HG03064 (cell line): Measurements from ENCODE around the gene FBLN7.
"Not testable (repeated sequence)": the region's sequence is repeated elsewhere in the genome, so short reads cannot be mapped to it uniquely, and the experiment has no call there.

ENCODE experiments used
- ATAC-seq: cut with Tn5 transposase; IDR thresholded peaks from one replicate; pipeline ENCODE4 v1.9.1; 2021; ENCODE audit warnings: low read depth; ENCODE audit not compliant: unreplicated experiment

The FBLN7 gene, protein sequence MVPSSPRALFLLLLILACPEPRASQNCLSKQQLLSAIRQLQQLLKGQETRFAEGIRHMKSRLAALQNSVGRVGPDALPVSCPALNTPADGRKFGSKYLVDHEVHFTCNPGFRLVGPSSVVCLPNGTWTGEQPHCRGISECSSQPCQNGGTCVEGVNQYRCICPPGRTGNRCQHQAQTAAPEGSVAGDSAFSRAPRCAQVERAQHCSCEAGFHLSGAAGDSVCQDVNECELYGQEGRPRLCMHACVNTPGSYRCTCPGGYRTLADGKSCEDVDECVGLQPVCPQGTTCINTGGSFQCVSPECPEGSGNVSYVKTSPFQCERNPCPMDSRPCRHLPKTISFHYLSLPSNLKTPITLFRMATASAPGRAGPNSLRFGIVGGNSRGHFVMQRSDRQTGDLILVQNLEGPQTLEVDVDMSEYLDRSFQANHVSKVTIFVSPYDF

DNA sequence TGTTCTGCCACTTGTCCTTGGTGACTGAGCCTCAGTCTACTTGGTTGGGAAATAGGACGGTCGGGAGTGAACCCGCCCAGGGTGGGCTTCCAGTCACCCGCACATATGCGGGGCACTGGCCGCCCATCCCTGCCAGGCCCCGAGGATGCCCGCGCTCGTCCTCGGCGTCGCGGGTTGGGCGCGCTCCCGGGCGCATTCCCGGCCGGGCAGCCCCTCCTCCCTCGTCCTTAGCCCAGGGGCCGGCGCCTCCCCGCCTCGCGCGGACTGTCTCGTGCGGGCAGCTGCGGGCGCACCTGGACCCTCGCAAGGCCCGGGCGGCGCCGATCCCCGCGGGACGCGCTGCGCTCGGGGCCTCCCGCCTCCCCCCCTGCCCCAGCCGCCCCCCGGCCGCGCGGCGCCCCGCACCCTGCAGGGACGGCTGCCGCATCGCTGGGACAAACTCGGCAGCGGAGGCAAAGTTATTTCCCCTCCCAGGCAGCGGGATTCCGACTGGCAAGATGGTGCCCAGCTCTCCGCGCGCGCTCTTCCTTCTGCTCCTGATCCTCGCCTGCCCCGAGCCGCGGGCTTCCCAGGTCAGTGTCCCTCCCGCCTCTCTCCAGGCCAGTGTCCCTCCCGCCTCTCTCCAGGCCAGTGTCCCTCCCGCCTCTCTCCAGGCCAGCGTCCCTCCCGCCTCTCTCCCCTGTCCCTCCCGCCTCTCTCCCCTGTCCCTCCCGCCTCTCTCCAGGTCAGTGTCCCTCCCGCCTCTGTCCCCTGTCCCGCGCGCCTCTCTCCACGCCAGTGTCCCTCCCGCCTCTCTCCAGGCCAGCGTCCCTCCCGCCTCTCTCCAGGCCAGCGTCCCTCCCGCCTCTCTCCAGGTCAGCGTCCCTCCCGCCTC lies at the start of gene FBLN7:
Gene FBLN7 (plus strand): TSS at position 227 of the 874 bp plus-strand sequence. CDS start 271 bp downstream, at position 498.
- ATAC-seq: no peak

DNA sequence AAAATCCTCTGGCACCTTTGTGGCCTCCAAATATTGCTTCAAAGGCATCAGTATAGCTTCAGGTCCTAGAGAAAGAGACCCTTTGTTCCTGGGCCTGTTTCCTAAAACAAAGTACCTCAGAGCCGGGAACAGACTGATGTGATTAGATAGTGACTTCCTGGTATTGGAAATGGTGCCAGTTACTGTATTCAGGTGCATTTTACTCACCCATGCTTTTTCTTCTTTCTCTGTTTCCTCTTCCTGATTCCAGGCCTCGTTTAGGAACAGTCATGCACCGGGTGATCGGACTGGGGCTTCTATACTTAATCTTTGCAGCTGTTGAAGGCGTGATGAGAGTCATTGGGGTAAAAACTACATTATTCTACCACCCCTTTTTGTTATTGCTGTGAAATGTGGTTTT lies 48.8 kb upstream of the FBLN7 start:
- no peak for ATAC-seq

DNA sequence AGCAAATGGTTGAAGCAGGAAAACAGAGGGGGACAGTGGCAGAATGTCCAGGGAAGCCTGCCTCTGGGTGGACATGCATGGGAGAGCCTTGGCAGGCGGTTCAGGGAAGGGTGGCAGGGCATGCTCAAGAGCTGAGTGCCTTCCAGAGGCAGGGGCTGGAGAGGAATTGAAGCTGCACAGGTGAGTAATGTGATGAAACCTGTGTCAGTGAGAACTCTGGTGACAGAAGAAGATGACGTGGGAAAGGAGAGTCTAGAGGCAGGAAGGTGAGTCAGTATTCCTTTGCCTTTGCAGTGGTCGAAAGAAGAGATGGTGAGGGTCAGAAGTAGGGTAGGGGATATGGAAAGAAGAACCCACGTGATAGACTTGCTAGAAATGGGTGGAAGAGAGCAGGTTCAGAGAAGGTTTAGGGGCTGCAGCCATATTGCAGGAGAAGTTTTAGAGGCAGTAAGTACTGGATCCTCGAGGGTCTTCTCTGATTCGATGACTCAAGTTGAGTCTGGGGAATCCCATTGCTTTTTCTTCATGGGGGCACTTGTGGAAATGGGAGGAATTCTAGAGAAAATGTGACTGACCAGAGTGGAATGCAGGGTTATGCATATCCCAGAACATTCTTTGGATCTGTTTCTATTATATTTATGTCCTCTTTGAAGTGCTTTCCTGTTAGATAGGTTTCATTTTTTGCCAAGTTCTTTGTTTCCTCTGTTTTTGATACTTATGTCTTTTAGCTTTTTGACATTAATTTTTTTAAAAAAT lies 45.7 kb upstream of the FBLN7 start:
- no peak for ATAC-seq

DNA sequence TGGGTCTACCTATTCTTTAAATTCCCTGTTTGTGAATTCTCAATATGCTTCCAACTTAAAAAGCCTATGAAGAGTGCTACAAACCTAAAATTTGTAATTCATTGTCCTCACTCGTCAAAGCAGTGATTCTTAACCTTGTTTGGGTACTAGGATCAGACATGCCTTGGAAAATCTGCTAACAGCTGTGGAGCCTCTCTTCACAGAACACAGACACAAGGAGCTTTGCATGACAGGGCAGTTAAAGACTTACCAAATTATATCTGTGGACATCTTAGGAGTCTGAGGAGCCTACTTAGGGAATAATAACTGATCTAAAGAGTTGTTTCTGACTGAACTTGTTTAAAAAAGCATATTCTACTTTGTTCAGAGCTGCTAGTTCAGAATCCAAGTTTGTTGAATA lies 45.0 kb upstream of the FBLN7 start:
- ATAC-seq: no peak

DNA sequence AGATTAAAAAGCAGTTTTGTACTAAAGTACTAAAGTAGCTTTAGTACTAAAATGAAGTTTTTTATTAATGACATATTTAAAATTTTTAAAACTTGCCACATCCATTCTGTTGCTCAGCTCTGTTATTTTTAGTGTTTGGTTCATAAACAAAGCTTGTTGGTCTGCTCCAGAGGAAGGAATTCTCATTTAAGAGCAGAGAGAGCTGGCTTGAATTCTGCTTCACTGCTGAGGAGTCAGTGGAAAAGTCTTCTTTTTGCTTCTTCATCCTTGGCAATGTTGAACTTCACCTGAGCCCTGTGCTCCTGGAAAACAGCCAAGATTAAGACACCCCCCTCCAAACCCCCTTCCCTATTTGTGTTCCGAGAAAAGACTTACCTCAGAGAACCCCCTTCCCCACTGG lies 42.5 kb upstream of the FBLN7 start:
- ATAC-seq: no peak

DNA sequence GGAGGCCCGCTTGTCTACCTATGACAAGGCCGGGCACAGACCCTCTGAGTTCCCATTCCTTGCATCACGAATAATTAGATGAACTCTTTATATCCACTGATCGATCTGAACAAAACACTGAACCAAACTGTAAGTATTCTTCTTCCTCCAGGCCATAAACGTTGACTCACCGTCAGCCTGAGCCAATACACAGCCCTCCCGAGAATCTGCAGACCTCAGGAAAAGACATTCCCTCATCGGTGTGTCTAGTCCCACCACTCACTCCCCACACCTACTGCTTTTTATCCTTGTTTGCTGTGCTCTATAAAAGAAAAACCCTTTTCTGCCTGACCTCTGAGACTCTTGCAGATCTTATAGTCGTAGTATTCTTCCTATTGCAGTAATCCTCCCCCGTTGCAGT lies 42.1 kb upstream of the FBLN7 start:
- ATAC-seq: no peak

DNA sequence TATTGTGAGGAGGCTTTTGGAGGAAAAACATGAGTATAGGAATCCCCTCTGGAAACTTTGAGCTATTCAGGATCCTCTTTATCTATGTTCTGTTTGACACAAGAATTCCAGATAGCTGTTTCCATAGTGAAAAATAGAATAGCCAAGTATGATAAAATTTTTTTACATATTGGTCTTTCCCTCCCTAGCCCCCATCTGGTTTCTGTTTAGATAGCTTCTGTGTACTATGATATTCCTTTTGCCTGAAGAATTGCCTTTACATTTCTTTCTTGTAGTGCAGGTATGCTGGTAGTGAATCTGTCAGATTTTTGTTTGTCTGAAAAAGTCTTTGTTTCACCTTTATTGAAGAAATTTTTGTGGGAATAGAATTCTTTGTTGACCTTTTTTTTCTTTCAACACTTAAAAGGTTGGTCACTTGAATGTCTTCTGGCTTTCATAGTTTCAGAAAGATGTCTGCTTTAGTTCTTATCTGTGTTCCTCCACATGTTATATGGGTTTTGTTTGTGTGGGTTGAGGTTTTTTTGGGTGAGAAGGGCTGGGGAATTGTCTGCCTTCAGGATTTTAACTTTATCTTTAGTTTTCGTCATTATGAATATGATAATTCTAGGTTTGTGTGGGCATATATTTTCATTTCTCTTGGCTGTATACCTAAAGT lies 29.9 kb upstream of the FBLN7 start:
- ATAC-seq: no peak

DNA sequence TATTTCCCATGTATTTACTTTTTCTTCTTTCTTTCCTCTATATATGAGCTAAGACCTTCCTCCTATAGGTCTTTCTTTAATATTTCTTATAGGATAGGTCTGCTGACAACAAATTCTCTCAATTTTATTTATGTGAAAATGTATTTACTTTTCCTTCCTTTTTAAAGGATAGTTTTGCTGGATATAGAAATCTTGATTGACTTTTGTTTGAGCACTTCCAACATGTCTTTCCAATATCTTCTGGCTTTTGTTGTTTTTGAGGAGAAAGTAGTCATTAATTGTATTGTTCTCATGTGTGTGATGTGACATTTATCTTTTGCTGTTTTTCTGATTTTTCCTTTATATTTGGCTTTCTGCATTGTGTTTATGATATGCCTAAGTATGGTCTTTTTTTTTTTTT lies 28.9 kb upstream of the FBLN7 start:
- no peak for ATAC-seq

DNA sequence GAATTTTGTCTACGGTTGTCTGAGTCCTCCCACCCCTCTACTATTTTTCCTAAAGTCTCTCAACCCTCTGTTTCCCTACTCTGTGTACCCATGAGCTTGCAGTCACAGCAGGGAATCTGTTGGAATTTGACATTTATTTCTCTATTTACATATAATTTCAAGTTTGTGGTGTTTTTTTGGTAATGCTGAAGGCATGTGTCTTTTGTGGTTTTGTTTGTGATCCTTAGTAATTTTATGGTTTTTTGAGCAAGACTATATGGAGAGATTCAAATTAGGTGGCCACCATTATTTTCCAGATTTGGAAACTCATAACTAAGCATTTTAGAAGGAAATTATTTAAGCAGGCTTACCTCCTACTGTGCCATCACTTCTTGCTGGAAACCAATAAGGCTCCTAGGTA lies 27.2 kb upstream of the FBLN7 start:
- no peak for ATAC-seq

DNA sequence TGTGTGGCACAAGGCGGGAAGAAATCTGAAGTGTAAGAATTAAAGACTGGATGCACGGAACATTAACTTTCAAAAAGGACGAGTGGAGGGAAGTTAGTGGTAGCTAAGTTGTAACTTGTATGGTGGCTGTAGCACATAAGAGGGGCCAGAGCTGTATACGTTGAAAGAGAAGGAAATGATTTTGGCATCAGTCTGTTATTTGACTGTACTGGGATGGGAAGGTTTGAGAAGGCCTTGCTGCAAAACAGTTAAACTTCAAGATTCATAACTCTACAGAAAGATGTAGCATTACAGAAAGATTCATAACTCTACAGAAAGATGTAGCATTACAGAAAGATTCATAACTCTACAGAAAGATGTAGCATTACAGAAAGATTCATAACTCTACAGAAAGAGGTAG lies 24.8 kb upstream of the FBLN7 start:
- ATAC-seq: not testable (repeated sequence)

DNA sequence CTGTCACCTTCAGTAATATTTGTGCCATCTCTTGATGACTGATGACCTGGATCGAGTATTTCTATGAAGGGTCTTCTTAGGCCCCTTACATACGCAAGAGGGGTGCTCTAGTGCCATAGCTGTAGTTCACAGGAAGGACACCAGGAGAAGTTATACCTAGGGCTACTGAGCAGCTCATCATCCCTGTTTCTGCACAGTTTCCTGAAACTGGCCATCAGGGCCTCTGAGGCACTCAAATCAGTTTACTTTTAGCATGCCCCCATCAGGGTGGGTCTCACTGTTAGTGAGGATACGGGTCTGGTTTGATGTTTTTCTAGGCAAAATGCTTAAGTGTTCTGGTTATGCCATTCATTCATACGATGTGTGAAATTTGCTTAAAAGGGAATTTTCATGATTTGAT lies 20.0 kb upstream of the FBLN7 start:
- ATAC-seq: no peak

DNA sequence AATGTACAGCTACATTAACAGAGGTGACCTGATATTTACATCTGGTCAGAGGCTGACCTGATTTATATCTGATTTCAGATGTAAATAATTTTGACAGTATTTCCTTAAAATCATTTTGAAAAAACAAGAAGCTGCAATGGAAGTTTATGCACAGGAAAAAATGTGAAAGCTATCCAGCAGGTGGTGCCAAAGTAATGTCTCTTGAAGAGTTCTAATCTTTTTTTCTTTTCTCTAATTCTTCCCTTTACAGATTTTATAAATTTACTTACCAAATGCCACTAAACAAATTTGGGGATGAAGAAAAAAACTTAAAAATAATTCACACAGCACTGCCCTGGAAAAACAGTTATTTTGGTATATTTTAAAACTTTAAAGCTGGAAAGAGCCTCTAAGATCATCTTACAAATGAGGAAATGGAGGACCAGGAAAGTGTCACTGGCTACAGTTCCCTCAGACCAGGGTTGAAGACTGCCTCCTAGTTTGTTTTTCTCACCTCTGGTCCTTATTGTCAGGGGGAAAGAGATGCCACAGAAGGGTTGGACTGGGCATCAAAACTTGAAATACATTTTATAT lies 16.4 kb upstream of the FBLN7 start:
- no peak for ATAC-seq

DNA sequence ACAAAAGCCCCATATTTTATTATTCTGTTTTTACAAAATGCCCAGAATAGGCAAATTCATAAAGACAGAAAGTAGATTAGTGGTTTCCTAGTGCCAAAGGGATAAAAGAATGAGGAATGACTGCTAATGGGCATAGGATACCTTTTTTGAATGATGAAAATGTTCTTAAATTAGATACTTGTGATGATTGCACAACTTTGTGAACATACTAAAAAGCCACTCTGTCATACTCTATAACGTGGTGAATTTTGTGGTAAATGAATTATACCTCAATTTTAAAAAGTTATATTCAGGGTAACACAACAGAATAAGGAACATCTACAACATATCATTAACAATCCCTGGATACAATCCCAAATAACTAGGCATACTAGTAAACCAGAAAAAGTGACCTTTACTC lies 9.1 kb upstream of the FBLN7 start:
- ATAC-seq: no peak

DNA sequence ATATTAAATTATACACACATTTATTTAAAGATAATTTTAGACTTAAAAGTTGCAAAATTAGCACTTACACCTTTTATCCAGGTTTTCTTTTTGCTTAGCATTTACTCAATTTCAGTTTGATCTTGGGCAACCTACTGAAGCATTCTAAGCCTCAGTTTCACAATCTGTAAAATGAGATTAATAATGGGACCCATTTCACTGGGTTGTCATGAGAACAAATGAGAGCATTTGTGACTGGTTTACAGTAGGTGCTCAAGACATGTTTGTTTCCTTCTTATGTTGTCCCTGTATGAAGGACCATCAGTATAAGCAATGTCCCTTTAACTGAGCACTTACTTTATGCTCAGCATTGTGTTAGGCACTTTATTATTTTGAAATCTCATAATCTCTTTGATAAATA lies 4.8 kb upstream of the FBLN7 start:
- ATAC-seq: no peak

DNA sequence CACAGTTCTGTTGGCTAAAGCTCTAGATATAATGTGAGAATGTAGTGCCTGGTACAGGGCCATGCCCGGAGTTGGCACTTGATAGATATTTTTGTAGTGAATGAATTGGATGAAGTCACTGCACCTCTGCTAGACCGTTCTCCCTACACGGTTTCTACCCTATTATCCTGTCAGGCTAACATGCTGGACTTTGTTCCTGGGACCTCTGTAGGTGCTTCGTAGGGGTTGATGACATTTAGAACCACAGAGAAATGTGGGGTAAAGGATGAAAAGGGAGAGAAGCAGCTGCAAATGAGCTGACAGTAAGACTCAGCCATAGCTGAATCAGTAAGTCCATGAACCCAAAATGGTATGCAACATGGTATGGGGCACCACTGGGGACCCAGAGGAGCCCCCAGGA lies 4.1 kb upstream of the FBLN7 start:
- no peak for ATAC-seq

DNA sequence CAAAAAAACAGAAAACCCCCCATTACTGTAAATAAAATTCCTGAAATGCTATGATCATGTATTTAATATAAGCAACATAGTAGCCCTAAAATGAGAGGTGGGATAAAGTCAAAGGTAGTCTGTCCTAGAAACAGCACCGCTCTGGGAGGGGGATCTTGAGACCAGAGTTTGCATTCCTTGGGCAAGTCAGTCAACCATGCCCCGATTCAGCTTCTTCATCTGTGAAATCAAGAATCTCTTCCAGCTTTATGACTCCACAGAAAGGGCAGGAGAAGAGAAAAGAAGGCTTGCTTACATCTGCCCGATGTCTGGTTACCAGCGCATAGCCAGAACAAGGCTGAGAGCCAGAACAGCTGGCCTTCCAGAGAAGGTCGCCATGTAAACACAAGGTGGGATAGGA lies 2.1 kb upstream of the FBLN7 start:
- no peak for ATAC-seq

DNA sequence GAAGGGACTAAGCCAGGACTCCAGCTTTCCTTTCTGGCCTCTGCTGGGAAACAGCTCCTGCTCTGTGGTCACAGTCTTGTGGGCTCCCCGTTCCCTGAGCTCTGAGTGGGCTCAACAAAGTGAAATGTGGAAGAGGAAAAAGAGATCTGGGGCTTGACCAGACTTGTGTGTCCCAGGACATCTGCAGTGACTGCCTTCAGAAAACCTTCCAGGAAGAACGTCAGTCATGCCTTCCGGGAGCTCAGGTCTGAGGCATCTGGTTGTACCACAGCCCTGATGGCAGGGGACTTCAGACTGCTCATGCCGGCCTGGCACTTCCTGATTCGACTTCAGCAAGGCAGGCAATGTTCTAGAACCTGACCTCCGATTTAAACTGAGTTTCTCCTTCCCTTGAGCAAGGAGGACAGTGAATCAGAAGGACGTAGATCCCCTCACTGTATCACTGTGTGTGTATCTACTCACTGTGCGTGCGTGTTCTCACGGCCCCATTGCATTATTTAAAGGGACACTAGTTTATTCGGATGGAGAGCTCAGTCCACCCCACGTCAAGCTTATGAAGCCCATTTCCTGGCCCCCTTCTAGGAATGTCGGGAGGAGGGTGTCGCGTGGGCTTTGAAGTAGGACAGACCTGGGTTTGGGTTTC lies 548 bp upstream of the FBLN7 start:
- no peak for ATAC-seq

DNA sequence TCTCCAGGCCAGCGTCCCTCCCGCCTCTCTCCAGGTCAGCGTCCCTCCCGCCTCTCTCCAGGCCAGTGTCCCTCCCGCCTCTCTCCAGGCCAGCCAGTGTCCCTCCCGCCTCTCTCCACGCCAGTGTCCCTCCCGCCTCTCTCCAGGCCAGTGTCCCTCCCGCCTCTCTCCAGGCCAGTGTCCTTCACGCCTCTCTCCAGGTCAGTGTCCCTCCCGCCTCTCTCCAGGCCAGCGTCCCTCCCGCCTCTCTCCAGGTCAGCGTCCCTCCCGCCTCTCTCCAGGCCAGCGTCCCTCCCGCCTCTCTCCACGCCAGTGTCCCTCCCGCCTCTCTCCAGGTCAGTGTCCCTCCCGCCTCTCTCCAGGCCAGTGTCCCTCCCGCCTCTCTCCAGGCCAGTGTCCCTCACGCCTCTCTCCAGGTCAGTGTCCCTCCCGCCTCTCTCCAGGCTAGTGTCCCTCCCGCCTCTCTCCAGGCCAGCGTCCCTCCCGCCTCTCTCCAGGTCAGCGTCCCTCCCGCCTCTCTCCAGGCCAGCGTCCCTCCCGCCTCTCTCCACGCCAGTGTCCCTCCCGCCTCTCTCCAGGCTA lies 939 bp downstream of the FBLN7 start:
- not testable (repeated sequence) for ATAC-seq

DNA sequence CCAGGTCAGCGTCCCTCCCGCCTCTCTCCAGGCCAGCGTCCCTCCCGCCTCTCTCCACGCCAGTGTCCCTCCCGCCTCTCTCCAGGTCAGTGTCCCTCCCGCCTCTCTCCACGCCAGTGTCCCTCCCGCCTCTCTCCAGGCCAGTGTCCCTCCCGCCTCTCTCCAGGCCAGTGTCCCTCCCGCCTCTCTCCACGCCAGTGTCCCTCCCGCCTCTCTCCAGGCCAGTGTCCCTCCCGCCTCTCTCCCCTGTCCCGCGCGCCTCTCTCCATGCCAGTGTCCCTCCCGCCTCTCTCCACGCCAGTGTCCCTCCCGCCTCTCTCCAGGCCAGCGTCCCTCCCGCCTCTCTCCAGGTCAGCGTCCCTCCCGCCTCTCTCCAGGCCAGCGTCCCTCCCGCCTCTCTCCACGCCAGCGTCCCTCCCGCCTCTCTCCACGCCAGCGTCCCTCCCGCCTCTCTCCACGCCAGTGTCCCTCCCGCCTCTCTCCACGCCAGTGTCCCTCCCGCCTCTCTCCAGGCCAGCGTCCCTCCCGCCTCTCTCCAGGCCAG lies 1.5 kb downstream of the FBLN7 start:
- not testable (repeated sequence) for ATAC-seq
